Testis (tissue), 2 donors: ENCODE results near the gene ATP5MC2.

Experiments used
- POLR2A ChIP-seq: fragments of 450-650 bp; IDR thresholded peaks from one replicate; pipeline ENCODE4 v1.6.1; 2017; ENCODE audit warnings: antibody characterized with exemption, mild to moderate bottlenecking, moderate library complexity
- TF ChIP-seq, protein P1 (sequence below), 3 experiments: fragments of 450-650 bp in 2 of 3; fragments of 200-600 bp in 1 of 3; sonication (generic) in 1 of 3; IDR thresholded peaks; one replicate each; pipeline ENCODE4 v1.5.1; 2016 to 2019; ENCODE audit warnings: antibody characterized with exemption in 3 of 3, mild to moderate bottlenecking in 2 of 3, moderate library complexity in 1 of 3

GRCh38 chr12:53717319-53717718, 41.4 kb upstream of the ATP5MC2 start:
- TF ChIP-seq, protein P1, sequence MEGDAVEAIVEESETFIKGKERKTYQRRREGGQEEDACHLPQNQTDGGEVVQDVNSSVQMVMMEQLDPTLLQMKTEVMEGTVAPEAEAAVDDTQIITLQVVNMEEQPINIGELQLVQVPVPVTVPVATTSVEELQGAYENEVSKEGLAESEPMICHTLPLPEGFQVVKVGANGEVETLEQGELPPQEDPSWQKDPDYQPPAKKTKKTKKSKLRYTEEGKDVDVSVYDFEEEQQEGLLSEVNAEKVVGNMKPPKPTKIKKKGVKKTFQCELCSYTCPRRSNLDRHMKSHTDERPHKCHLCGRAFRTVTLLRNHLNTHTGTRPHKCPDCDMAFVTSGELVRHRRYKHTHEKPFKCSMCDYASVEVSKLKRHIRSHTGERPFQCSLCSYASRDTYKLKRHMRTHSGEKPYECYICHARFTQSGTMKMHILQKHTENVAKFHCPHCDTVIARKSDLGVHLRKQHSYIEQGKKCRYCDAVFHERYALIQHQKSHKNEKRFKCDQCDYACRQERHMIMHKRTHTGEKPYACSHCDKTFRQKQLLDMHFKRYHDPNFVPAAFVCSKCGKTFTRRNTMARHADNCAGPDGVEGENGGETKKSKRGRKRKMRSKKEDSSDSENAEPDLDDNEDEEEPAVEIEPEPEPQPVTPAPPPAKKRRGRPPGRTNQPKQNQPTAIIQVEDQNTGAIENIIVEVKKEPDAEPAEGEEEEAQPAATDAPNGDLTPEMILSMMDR (IDR thresholded peaks at IDR 0.05) = no peak
- no peak for TF ChIP-seq POLR2A
